IgD-negative memory B cell (primary cell): Measurements from ENCODE around the gene MYBPC3. TPM values are rescaled to one million over a fixed set of nuclear protein-coding genes. Genes with fewer than 3 reads are reported as not detected.

Experiments
- H3K27ac Mint-ChIP-seq, 3 donors: one replicate each; pipeline ENCODE4 v1.8.0; 2020 to 2022; ENCODE audit warnings: mild to moderate bottlenecking in 3 of 3, mixed read lengths in 3 of 3, moderate library complexity in 1 of 3
- H3K27me3 Mint-ChIP-seq: one replicate; pipeline ENCODE4 v1.8.0; 2021; ENCODE audit warnings: mixed read lengths
- H3K36me3 Mint-ChIP-seq: one replicate; pipeline ENCODE4 v1.8.0; 2020; ENCODE audit warnings: mild to moderate bottlenecking, mixed read lengths
- H3K4me1 Mint-ChIP-seq, 3 donors: one replicate each; pipeline ENCODE4 v1.8.0; 2020 to 2022; ENCODE audit warnings: mixed read lengths in 3 of 3, mild to moderate bottlenecking in 1 of 3
- H3K4me3 Mint-ChIP-seq, 4 donors: one replicate each; pipeline ENCODE4 v1.8.0; 2020 to 2022; ENCODE audit warnings: mild to moderate bottlenecking in 4 of 4, mixed read lengths in 4 of 4, moderate library complexity in 3 of 4
- H3K9me3 Mint-ChIP-seq, 3 donors: one replicate each; pipeline ENCODE4 v1.8.0; 2020 to 2021; ENCODE audit warnings: mixed read lengths in 3 of 3, mild to moderate bottlenecking in 1 of 3
- polyA plus RNA-seq: library from polyadenylated mRNA; unstranded; fragments of 300-500 nt; fragmentation: Illumina TruSeq; gene quantifications from one replicate; pipeline ENCODE4 v1.2.3, GENCODE V29; 2021

Gene MYBPC3
- polyA plus RNA-seq, result not detected

DNA sequence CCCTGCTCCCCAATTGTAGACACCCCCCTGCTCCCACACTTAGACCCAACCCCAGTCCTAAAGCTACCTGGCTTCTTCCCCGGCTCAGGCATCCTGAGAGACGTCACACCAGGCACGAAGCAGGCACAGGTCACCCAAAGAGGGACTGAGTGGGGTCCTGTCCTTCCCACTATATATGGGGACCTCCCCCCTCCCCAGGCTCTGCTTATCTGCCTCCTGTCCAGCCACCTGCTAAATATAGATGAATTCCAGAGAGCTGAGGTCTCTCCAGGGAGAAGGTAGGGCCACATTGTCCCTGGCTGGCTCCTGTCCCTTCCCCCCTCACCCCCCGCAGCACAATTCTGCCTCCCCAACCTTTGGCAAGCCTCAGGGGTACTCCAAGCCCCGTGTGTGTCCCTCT is at the start of gene MYBPC3:
Gene MYBPC3 (minus strand): TSS at position 147 of the 400 bp plus-strand sequence. CDS start 55 bp downstream, at position 92.
- Mint-ChIP-seq H3K36me3 (no peaks in the 10 kb centered on the region), H3K9me3 (no peaks in the 10 kb centered on the region), H3K27ac (peak within 1 kb of the TSS in 1 of 3 donors; percentile 47), H3K4me3 (no peak within 1 kb of the TSS), H3K27me3 (no peaks in the 10 kb centered on the region), H3K4me1 (peaks cover 0 to 2% (median 0%) of the 10 kb centered on the region in 3 donors)

DNA sequence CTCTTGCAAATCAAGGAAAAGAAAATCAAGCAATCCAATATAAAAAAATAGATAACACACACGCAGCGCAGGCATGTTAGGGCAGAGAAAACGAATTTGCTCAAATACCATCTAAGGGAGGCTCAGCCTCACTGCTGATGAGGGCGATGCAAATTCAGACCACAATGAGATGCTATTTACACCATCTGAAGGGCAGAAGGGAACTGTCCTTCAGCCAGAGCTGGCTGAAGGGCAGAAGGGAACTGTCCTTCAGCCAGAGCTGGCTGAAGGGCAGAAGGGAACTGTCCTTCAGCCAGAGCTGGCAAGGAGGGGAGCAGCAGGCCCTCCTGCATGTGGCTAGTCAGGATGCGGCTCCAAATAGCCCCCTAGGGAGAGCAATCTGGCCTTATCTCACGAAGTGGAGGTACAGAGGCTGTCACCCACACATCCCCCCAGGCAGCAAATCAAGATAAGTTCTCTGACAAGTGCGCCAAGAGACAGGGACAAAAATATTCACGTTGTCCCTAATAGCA is 48.3 kb upstream of the MYBPC3 start:
- H3K27ac Mint-ChIP-seq, result peak overlapping the region; percentile 48 to 91 (median 80)
- no peaks in the 10 kb centered on the region for H3K9me3 Mint-ChIP-seq
- no peaks in the 10 kb centered on the region for H3K27me3 Mint-ChIP-seq
- peak overlapping the region; percentile 83 to 95 (median 86) for H3K4me3 Mint-ChIP-seq
- H3K36me3 Mint-ChIP-seq, result no peaks in the 10 kb centered on the region
- peaks cover 20 to 32% (median 26%) of the 10 kb centered on the region in 3 donors for H3K4me1 Mint-ChIP-seq

DNA sequence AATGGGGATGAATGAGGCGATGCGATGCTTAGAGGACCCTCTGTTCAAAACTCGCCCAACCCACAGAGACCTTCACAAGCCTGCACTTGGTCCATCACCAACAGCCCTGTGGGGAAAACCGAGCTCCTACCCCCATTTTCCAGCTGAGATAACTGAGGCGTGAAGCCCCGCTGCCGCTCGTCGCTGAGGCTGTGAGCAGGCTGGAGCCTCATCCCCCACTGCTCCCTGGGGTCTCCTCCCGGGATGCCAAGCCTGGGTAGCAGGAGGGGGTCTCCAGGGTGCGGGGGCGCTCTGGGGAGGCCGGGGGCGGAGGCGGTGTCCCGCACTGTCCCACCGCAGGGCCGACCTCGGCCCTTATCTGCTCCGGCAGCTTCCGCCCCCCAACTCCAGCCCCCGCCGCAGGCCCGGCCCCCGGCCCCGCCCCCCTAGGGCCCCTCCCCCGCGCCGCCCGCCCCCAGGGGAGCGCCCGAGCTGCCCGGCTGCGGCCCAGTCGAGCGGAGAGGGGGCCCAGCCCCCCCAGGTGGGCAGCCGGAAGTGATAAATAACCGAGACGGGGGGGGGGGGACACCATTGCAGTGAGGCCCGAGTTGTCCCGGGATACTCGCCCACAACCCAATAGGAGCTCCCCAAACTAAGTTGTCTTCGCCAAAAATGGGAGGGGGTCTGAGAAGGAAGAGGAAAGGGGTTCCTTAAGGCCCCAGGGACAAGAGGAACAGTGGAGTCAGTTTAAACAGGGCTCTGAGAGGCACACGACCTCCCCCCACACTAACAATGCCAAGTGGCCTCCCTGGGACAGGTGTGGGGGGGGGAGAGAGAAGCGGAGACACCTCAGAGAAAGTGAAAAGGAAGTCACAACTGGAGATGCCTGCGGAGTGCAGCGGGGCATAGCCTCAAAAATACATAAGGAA is 47.6 kb upstream of the MYBPC3 start:
- Mint-ChIP-seq H3K27ac (peak overlapping the region; percentile 91 to 96 (median 91)), H3K4me1 (peaks cover 25 to 38% (median 31%) of the 10 kb centered on the region in 3 donors), H3K4me3 (peak overlapping the region; percentile 83 to 96 (median 88)), H3K36me3 (no peaks in the 10 kb centered on the region), H3K27me3 (no peaks in the 10 kb centered on the region), H3K9me3 (no peaks in the 10 kb centered on the region)

DNA sequence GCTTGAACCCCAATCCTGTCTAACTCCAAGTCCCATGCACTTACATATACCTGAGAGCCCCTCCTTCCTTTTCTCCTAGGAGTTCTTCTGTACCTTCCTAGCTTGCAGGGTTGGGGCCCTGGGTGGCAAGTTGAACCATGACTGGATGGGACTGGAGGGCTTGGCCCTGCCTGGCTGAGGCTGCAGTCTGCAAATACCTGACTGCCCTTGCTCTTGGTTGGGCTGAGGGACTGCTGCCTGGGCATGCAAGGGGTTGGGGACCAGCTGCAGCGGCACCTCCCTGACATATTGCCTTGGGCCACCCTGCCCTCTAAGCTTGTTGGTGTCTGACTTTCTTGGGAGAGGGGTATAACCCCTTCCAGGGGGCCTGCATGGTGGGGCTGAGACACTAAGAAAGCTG is 46.0 kb upstream of the MYBPC3 start:
- Mint-ChIP-seq H3K27me3 (no peaks in the 10 kb centered on the region), H3K36me3 (no peaks in the 10 kb centered on the region), H3K4me3 (peak overlapping the region; percentile 34 to 96 (median 72)), H3K27ac (peak overlapping the region in 2 of 3 donors; percentile 34 to 53), H3K9me3 (no peaks in the 10 kb centered on the region), H3K4me1 (peaks cover 31 to 45% (median 37%) of the 10 kb centered on the region in 3 donors)

DNA sequence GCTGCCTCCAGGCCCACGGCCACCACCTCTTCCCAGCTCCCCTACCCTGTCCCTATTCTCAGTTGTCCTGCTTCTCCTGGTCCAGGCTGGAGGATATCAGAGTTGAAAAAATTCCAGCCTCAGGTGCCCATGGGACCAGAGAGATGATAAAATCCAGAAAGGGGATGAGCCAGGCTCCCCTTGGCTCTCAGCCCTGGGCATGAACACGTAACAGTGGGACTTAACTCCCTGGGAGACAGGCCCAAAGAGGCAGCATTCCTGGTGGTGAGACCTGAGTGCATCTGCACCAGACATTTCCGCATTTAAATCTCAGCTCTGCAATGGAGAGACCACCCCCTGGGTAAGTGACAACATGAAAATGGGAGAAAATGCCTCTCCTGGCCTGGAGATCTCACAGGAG is 45.5 kb upstream of the MYBPC3 start:
- Mint-ChIP-seq H3K36me3 (no peaks in the 10 kb centered on the region), H3K4me3 (peak overlapping the region in 1 of 4 donors; percentile 34), H3K9me3 (no peaks in the 10 kb centered on the region), H3K27ac (peak overlapping the region in 1 of 3 donors; percentile 34), H3K27me3 (no peaks in the 10 kb centered on the region), H3K4me1 (peaks cover 31 to 47% (median 39%) of the 10 kb centered on the region in 3 donors)

DNA sequence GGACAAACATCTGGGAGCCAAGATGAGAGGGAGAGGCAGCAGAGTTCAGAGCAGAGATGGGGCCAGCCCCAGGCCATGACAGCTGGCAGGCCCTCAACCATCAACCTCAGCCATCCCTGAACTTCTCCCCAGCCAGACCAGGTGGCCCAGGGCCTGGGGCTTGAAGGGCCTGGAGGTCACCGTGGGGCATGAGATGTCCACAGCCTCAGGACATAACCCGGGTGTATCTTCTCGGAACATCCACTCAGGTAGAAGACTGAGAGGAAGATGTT is 43.5 kb upstream of the MYBPC3 start:
- Mint-ChIP-seq H3K36me3 (no peaks in the 10 kb centered on the region), H3K27ac (peak overlapping the region in 2 of 3 donors; percentile 71 to 96), H3K4me3 (peak overlapping the region in 1 of 4 donors; percentile 80), H3K27me3 (no peaks in the 10 kb centered on the region), H3K9me3 (no peaks in the 10 kb centered on the region), H3K4me1 (peaks cover 22 to 46% (median 36%) of the 10 kb centered on the region in 3 donors)

DNA sequence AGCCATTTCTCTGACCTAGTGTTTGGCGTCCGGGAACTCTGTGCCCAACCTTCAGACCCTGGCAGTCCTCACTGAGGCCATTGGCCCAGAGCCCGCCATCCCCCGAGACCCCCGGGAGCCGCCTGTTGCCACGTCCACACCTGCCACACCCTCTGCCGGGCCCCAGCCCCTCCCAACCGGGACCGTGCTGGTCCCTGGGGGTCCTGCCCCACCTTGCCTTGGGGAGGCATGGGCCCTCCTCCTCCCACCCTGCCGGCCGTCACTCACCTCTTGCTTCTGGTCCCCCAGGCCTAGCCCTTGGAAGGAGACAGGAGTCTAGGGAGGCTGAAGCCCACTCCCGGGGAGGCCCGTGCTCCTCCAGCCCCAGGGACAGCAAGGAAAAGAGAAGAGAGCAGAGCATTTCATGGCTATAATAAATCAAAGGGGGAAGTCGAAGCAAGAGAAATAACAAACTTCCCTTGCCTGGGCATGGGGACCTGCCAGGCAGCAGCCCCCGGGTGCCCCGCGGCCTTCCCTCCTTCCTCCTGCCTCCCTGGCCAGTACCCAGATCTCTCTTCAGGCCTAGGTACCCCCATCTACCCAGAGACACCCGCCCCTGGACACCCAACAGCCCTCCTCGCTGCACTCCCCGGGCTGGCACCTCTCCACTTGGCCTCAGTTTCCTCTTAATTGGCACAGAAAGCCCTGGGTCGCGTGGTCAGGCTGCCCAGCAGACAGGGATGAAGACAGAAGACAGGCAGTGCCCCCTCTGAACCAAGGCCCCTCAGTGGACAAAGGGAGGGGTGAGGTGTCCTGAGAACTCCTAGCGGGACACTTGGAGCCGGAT is 42.9 kb upstream of the MYBPC3 start:
- Mint-ChIP-seq H3K9me3 (no peaks in the 10 kb centered on the region), H3K4me1 (peaks cover 16 to 45% (median 37%) of the 10 kb centered on the region in 3 donors), H3K27ac (peak overlapping the region; percentile 71 to 96 (median 89)), H3K27me3 (no peaks in the 10 kb centered on the region), H3K36me3 (no peaks in the 10 kb centered on the region), H3K4me3 (peak overlapping the region; percentile 67 to 88 (median 84))

DNA sequence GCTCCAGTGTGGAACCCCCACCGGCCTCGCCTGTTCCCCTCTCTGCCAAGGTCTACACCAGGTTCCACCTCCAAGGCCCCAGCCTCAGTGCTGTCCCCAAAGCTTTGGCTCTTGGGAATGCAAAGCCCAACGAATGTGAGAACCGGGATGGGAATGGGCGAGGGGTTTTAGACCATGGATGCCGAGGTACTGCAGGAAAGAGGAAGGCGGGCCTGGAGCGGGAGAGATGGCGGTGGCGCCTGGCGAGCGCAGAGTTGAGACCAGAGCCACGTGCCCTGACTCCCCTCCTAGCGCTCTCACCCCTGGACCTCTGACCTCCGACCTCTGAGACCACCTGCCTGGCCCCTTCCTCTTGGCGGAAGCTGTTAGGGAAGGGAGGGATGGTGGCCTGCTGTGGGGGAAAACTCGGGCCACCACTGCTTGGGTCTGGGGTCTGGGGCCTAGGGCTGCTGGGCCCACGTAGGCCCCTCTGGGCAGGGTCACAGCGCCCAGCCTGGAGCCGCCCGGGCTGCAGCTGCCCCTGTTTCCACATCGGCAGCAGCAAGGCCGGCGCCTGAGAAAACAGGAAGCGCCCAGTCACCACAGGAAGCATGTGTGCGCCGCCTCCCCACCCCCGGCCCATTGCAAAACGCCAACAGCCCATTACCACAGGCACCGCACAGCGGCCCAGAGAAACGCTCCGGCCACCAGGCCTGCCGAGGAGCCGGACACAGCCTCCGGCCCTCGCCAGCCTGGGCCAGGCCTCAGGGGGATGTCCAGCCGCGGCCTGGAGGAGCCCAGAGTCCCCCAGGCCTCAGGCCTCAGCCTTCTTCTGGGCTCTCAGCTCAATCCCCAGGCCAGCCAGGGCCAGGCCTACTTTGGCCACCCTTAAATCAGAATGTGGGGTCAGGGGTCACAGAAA is 42.1 kb upstream of the MYBPC3 start:
- Mint-ChIP-seq H3K27ac (peak overlapping the region; percentile 83 to 96 (median 93)), H3K9me3 (no peaks in the 10 kb centered on the region), H3K4me3 (peak overlapping the region; percentile 67 to 88 (median 79)), H3K36me3 (no peaks in the 10 kb centered on the region), H3K4me1 (peaks cover 13 to 45% (median 32%) of the 10 kb centered on the region in 3 donors), H3K27me3 (no peaks in the 10 kb centered on the region)

DNA sequence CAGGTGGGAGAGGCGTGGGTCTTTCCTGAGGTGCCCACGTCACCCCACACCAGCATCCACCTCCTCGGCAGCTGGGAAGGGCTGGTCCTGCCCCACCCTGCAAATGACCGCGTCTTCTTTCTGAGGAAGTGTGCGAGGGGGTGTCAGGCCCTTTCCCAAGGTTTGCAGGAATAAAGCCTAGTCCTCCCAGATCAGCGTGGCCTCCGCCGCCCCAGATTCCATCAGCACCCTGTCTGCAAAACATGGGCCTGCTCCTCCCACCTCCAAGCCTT is 41.5 kb upstream of the MYBPC3 start:
- peaks cover 10 to 44% (median 29%) of the 10 kb centered on the region in 3 donors for H3K4me1 Mint-ChIP-seq
- H3K27me3 Mint-ChIP-seq, result no peaks in the 10 kb centered on the region
- peak overlapping the region; percentile 83 to 96 (median 93) for H3K27ac Mint-ChIP-seq

DNA sequence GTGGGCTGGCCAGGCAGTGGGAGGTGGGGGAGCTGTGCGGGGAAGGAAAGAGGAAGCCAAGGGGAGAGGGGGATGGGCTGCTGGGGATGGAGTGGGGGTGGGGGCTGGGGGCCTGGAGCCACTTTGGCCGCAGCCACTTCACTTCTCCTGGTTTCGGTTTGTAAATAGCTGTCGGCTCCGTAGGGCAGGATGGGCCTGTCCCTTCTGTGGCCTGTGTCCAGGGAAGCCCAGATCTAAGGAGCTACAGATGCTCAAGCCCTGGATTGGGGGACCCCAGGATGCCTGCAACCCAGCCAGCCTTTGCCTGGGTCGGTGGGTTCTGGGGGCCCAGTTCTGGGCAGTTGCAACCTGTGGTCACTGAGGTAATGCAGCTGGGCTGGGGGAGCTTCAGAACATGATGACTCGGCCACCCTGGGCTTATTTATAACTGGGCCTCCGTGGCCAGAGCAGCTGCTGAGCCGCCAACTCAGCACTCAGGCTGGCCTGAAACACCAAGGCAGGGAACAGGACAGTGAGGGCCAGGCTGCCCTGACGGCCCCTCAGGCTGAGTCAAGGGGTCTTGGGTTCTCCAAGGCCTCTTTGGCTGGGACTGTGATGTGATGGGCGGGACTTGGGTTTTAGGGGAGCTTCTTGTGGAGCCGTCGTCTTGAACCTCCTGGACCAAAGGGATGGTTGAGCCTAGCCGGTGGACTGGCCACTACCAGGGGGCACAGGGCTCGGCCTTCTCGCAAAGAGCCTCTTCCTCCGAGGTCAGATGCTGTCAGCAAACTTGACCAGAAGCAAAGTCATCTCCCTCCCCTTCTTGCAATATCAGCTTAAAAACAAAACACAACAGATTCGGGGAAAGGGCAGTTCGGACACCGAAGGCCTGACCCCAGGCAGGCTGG is 40.9 kb upstream of the MYBPC3 start:
- H3K27me3 Mint-ChIP-seq, result no peaks in the 10 kb centered on the region
- H3K27ac Mint-ChIP-seq, result peak overlapping the region in 2 of 3 donors; percentile 58 to 83
- H3K9me3 Mint-ChIP-seq, result no peaks in the 10 kb centered on the region
- no peaks in the 10 kb centered on the region for H3K36me3 Mint-ChIP-seq
- H3K4me1 Mint-ChIP-seq, result peaks cover 10 to 41% (median 29%) of the 10 kb centered on the region in 3 donors
- peak overlapping the region in 3 of 4 donors; percentile 57 to 88 (median 80) for H3K4me3 Mint-ChIP-seq

More for the DNA sequence above, 41.5 kb upstream of the MYBPC3 start:
- peak overlapping the region in 3 of 4 donors; percentile 57 to 88 (median 80) for H3K4me3 Mint-ChIP-seq
- no peaks in the 10 kb centered on the region for H3K36me3 Mint-ChIP-seq
- no peaks in the 10 kb centered on the region for H3K9me3 Mint-ChIP-seq

DNA sequence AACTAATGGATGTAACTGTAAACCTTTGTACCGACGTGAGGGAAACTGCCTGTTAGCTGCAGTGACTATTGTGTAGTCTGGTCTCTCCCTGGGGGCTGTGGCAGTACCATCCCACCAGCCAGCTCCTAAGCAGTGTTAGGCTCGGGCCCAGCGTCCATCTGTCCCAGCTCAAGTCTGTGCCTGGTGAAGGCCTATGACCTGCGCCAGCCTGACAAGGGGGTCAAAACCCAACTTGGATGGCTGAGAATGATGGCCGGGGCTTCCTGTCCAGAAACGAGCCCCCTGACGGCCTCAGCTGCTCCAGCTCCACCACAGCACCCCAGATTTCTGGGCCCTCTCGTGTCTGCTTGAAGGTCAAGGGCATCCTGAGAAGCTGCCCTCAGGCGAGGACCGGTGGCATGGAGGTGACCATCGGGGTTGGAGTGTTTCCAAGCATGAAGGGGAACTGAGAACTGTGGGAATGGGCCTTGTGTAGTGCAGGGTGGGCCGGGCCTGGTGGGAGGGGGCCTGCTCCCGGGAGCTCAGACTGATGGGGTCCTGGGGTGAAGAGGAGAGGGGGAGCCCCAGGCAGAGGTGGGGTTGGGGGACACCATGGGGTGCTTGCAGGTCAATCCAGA is 40.2 kb upstream of the MYBPC3 start:
- Mint-ChIP-seq H3K27me3 (no peaks in the 10 kb centered on the region), H3K9me3 (no peaks in the 10 kb centered on the region), H3K4me1 (peaks cover 10 to 38% (median 26%) of the 10 kb centered on the region in 3 donors), H3K36me3 (no peaks in the 10 kb centered on the region), H3K27ac (peak overlapping the region in 2 of 3 donors; percentile 29 to 83), H3K4me3 (peak overlapping the region in 2 of 4 donors; percentile 33 to 68)

DNA sequence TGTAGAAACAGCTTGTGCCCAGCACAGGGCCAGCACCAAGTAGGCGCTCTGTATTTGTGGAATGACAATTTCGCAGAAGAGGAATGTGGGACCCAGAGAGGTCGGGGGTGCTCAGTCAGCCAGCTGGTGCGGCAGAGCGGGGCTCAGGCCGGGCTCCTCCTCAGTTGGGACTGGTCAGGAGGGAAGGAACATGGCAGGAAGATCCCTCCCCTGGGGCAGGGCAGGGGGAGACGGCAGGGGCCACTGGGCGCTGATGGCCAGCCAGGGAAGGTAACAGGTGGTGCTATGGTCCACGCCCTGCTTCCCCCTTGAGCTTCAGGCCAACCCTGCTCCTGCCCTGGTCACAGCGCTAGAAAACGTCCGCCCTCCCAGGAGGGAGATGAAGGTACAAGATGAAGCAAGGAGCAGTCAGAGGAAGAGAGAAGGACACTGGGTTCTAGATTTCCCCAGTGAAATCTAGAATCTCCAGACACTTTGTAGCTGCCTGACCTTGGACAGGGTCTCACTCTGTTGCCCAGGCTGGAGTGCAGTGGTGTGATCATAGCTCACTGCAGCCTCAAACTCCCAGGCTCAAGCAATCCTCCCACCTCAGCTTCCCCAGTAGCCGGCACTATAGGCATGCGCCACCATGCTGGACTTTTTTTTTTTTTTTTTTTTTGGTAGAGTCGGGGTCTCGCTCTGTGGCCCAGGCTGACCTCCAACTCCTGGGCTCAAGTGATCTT is 39.4 kb upstream of the MYBPC3 start:
- Mint-ChIP-seq H3K27ac (peak overlapping the region; percentile 29 to 97 (median 63)), H3K4me1 (peaks cover 10 to 36% (median 23%) of the 10 kb centered on the region in 3 donors), H3K27me3 (no peaks in the 10 kb centered on the region), H3K4me3 (peak overlapping the region in 2 of 4 donors; percentile 33 to 65), H3K36me3 (no peaks in the 10 kb centered on the region), H3K9me3 (no peaks in the 10 kb centered on the region)
